Glutamatergic neuron (in vitro differentiated cells): Measurements from ENCODE around the gene PSMG1. TPM values are rescaled to one million over a fixed set of nuclear protein-coding genes. Genes with fewer than 3 reads are reported as not detected.

Experiments
- DNase-seq: peaks from one replicate; pipeline ENCODE4 v3.0.0; 2022
- H3K27ac Mint-ChIP-seq: one replicate; pipeline ENCODE4 v1.8.0; 2020; ENCODE audit warnings: mild to moderate bottlenecking, mixed read lengths, inconsistent platforms; ENCODE audit not compliant: unreplicated experiment
- H3K27me3 Mint-ChIP-seq: one replicate; pipeline ENCODE4 v1.8.0; 2020; ENCODE audit warnings: mild to moderate bottlenecking, moderate library complexity, mixed read lengths, inconsistent platforms; ENCODE audit not compliant: unreplicated experiment
- H3K36me3 Mint-ChIP-seq: one replicate; pipeline ENCODE4 v1.8.0; 2020; ENCODE audit warnings: mild to moderate bottlenecking, mixed read lengths, inconsistent platforms; ENCODE audit not compliant: unreplicated experiment
- H3K4me1 Mint-ChIP-seq: one replicate; pipeline ENCODE4 v1.8.0; 2020; ENCODE audit warnings: mild to moderate bottlenecking, low read depth, mixed read lengths, inconsistent platforms; ENCODE audit not compliant: unreplicated experiment
- H3K4me3 Mint-ChIP-seq: one replicate; pipeline ENCODE4 v1.8.0; 2020; ENCODE audit warnings: mild to moderate bottlenecking, mixed read lengths, inconsistent platforms; ENCODE audit not compliant: unreplicated experiment
- H3K9me3 Mint-ChIP-seq: one replicate; pipeline ENCODE4 v1.8.0; 2020; ENCODE audit warnings: mild to moderate bottlenecking, moderate library complexity, mixed read lengths, inconsistent platforms; ENCODE audit not compliant: unreplicated experiment
- total RNA-seq: library from RNA; stranded (reverse); fragmentation: NEBNext Ultra II Directional; extraction: Animal tissue kit (Norgen Biotek cat#: 25700); gene quantifications from one replicate; pipeline ENCODE4 v1.2.1, GENCODE V29; 2021; ENCODE audit not compliant: unreplicated experiment
- TF ChIP-seq, protein P1 (sequence below): fragments of 200-600 bp; sonication (generic); IDR thresholded peaks from one replicate; pipeline ENCODE4 v1.5.0; 2021; ENCODE audit not compliant: partially characterized antibody, unreplicated experiment

PSMG1 gene
- total RNA-seq, 1 donor from 2014 or later = 28.7 TPM

DNA sequence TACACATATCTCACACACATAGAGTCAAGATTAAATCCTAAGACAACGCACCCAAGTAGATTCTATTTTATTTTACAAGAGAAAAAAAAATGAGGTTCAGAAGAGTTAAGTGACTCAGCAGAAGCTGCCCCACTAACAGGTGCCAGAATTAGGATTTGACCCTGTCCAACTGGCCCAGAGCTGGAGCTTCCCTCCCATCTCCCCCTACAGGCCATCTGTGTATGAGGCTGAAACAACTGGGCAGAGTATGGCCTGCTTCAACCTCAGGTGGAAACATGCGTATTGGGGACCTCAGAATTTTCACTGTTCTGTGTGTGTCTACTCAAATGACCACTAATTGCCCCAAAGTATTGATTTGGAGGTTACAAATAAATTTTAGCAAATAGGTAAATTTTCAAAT lies 29.9 kb downstream of the PSMG1 start:
- Mint-ChIP-seq H3K4me1 (no peaks in the 10 kb centered on the region), H3K9me3 (peaks cover 2% of the 10 kb centered on the region), H3K27ac (no peak overlapping the region), H3K4me3 (no peak overlapping the region), H3K36me3 (peaks cover 5% of the 10 kb centered on the region), H3K27me3 (peaks cover 4% of the 10 kb centered on the region)
- no peak for DNase-seq
- TF ChIP-seq, protein P1, sequence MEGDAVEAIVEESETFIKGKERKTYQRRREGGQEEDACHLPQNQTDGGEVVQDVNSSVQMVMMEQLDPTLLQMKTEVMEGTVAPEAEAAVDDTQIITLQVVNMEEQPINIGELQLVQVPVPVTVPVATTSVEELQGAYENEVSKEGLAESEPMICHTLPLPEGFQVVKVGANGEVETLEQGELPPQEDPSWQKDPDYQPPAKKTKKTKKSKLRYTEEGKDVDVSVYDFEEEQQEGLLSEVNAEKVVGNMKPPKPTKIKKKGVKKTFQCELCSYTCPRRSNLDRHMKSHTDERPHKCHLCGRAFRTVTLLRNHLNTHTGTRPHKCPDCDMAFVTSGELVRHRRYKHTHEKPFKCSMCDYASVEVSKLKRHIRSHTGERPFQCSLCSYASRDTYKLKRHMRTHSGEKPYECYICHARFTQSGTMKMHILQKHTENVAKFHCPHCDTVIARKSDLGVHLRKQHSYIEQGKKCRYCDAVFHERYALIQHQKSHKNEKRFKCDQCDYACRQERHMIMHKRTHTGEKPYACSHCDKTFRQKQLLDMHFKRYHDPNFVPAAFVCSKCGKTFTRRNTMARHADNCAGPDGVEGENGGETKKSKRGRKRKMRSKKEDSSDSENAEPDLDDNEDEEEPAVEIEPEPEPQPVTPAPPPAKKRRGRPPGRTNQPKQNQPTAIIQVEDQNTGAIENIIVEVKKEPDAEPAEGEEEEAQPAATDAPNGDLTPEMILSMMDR = peak; percentile 57

DNA sequence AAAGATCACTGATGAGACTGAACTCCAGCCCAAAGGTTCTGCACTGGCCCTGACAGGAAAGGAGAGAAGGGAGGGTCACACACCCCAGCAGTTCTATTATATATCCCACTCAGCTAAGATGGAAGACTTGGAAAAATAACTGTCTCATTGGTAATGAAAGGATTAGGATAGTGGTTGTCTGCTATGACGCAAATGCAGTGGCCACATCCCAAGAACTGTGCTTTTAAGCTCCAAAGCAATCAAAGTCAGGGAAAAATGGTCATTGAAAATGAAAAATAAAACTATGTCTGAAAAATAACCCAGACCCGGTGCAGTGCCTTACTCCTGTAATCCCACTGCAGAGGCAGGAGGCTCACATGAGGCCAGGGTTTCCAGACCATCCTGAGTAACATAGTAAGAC lies 31.0 kb downstream of the PSMG1 start:
- TF ChIP-seq, protein P1 = no peak
- no peak overlapping the region for H3K27ac Mint-ChIP-seq
- no peak overlapping the region for H3K4me3 Mint-ChIP-seq
- peaks cover 5% of the 10 kb centered on the region for H3K36me3 Mint-ChIP-seq
- peaks cover 2% of the 10 kb centered on the region for H3K9me3 Mint-ChIP-seq
- H3K4me1 Mint-ChIP-seq = no peaks in the 10 kb centered on the region
- no peak for DNase-seq
- no peaks in the 10 kb centered on the region for H3K27me3 Mint-ChIP-seq

DNA sequence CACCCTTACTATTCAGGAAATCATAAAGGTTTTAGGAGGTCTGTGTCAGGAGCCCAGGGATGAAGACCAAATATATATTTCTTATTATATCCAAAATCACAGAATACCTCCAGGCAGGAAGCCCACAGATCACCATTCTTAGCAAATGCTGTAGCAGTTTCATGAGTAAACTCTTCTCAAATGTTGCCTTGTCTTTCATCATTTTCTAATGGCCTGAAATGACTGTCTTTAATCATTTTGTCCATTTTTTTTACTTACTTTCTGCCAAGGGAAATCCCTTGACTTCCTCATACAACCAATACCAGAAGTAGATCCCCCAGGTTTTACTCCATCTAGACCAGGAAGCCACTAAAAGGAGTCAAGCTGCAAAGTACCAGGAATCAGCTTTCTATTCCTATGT lies 32.4 kb downstream of the PSMG1 start:
- Mint-ChIP-seq H3K9me3 (peaks cover 2% of the 10 kb centered on the region), H3K27ac (no peak overlapping the region), H3K4me3 (no peak overlapping the region), H3K4me1 (no peaks in the 10 kb centered on the region), H3K27me3 (peaks cover 2% of the 10 kb centered on the region), H3K36me3 (peaks cover 10% of the 10 kb centered on the region)
- DNase-seq = no peak
- TF ChIP-seq, protein P1 = no peak

DNA sequence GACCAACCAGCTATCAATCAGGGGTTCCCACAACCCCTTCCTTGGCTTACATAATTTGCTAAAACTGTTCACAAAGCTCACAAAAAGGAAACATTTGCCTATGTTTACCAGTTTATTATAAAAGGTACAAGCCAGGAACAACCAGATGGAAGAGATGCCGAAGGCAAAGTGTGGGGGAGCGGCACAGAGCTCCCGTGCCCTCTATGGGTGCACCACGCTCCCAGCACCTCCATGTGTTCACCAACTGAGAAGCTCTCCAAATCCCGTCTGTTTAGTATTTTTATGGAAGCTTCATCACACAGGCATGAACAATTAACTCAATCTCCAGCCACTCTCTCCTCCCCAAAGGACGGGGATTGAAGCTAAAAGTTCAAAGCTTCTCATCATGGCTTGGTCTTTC lies 32.9 kb downstream of the PSMG1 start:
- no peak overlapping the region for H3K4me3 Mint-ChIP-seq

DNA sequence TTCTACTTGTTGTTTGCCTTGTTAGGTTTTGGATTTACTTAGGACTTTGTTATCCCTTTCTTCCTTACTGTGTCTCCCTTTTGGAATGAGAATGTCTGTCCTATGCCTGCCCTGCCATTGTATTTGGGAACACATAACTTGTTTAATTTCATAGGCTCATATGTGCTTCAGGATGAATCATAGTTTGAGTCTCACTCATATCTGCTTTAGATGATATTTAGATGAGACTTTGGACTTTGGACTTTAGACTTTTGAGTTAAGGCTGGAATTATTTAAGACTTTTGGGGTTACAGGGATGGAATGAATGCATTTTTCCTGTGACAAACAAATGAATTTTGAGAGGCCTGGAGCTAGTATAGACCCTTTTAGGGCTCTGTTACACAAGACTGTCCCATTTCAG lies 33.4 kb downstream of the PSMG1 start:
- TF ChIP-seq, protein P1 = no peak
- DNase-seq = no peak
- H3K4me3 Mint-ChIP-seq = no peak overlapping the region
- H3K9me3 Mint-ChIP-seq = peaks cover 2% of the 10 kb centered on the region
- H3K27me3 Mint-ChIP-seq = peaks cover 2% of the 10 kb centered on the region
- H3K4me1 Mint-ChIP-seq = no peaks in the 10 kb centered on the region
- H3K36me3 Mint-ChIP-seq = peaks cover 13% of the 10 kb centered on the region
- no peak overlapping the region for H3K27ac Mint-ChIP-seq

More for the DNA sequence above, 32.9 kb downstream of the PSMG1 start:
- no peak for DNase-seq
- TF ChIP-seq, protein P1 = no peak
- Mint-ChIP-seq H3K36me3 (peaks cover 11% of the 10 kb centered on the region), H3K4me1 (no peaks in the 10 kb centered on the region), H3K27ac (no peak overlapping the region), H3K9me3 (peaks cover 2% of the 10 kb centered on the region), H3K27me3 (peaks cover 2% of the 10 kb centered on the region)
